ENCODE measurements around the gene SLCO3A1.

The SLCO3A1 gene

DNA sequence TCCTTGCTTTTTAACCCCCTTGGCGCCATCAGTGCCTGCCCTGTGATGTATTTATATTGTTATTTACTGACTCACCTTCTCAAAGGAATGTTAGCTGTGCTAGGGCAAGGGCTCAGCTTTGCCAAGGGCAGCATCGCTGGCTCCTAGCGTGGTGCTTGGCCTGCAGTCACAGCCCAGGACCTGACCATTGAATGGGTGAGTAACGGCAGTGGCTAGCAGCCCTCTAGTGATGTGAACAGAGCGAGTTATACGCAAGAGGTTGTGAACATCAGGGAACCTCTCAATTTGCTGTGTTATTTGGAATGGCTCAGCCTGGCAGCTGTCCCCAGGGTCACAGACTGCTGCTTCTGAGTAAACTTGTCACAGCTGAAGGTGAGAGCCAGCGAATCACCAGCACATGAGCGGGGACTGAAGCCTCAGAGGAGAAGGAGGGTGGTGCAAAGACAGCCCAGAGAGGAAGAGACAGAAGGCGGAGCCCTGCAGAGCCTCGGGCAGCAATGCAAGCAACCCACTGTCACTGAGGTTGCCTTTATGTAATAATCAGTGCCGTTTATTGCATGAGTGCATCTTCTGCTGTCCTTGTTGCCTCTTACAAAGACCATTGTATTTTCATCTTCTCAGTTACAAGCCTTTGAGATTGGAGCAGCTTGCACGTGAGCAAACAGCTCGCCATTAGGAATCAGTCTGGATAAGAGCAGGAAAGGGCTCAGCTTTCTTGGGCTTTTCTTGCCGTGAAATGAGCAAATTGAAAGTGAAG lies 158.3 kb downstream of the SLCO3A1 start:
- no peak for DNase-seq

DNA sequence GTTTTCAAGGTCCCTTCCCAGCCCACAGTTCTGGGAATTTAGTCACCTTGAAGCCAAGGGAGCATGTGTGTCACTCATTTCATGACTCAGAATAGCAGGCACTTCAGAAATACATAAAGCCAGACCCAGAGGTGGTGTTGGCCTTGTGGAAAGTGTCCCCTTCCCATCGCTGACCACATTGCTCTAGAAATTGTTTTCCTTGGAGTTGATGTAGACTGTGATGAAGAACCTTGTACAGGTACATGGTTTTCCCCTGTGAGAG lies 158.8 kb downstream of the SLCO3A1 start:
- DNase-seq = no peak

GRCh38 chr15:92012881-92013280 lies 159.4 kb downstream of the SLCO3A1 start:
- no peak for DNase-seq

GRCh38 chr15:92014281-92015030 lies 160.9 kb downstream of the SLCO3A1 start:
- no peak for DNase-seq

- DNase-seq = no peak
Observed at GRCh38 chr15:92017882-92018534, 164.5 kb downstream of the SLCO3A1 start.

- DNase-seq = no peak
Observed at GRCh38 chr15:92018535-92019239, 165.2 kb downstream of the SLCO3A1 start.

DNA sequence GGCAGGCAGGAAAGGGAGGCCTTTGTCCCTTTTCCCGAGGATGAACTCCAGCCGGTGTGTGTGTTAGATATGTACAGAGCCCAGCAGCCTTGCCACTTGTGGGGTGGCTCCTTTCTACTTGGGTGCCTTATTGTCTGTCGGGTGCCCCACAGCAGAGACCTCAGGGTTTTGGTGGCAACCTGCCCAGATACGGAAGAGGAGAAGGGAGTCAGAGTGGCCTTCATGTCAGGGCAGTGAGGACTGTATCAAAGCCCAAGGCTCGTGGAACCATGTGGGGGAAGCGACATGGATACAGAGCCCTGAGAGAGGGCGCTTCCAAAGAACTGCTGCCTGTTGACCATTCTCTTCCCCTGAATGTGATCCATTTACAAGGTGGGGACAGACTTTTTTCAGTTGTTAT lies 166.2 kb downstream of the SLCO3A1 start:
- DNase-seq = no peak

DNA sequence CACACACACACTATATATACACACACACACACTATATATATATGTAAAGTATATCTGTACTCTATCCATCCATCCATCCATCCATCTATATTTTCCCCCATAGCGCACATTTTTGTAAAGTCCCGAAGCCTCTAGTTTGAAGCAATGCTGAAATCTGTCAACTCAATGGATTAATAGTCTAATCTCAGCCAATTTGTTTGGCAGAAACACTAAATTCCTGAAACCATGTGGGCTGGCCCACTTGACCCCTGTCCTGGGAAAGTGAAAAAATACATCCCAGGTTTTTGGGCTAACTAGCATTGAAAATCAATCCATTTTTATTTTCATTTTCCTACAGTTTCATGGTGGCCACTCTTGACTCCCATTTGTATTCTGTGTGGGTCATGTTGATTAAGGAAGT lies 166.7 kb downstream of the SLCO3A1 start:
- no peak for DNase-seq

- DNase-seq = peak; percentile 17
Observed at GRCh38 chr15:92020804-92021203, 167.3 kb downstream of the SLCO3A1 start.

DNA sequence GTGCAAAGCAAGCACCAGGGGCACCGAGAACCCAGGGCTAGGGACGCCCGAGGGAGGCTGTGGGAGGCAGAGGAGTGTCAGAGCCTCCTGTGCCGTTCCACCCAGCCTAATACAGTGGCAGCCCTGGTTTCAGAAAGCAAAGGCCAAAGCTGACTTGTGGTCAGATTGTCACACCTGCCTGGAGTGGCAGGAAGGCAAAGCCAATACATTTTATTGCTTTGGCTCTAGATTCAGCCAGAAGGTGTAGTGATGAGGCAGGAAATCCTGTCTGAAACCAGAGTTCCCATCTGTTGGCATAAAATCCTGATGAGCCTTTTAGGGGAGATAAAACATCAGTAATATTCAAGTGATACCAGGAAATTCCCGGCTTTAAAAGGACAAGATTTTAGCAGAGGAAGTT lies 168.3 kb downstream of the SLCO3A1 start:
- no peak for DNase-seq

- DNase-seq = no peak
Observed at GRCh38 chr15:92023965-92024364, 170.5 kb downstream of the SLCO3A1 start.

GRCh38 chr15:92025706-92026270 lies 172.3 kb downstream of the SLCO3A1 start:
- no peak for DNase-seq

GRCh38 chr15:92028389-92028724 lies 174.8 kb downstream of the SLCO3A1 start:
- DNase-seq = no peak

DNA sequence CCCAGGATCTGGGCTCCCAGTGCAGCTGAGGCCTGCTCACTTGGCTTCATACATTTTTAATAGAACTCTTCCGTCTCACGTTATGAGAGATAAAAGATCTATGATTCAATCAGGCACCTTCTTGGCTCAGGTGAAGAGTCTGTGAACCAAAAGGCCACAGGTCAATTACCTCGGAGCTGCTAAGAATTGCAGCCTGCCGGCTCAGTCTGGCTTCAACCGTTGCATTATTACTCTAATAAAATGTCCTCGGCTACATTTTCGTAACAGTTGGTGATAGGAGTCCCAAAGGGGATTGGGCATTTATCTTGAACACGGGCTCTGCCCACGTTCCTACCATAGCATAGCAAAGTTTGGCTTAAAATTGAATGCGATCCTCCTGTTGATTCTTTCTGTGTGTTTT lies 176.3 kb downstream of the SLCO3A1 start:
- no peak for DNase-seq

DNA sequence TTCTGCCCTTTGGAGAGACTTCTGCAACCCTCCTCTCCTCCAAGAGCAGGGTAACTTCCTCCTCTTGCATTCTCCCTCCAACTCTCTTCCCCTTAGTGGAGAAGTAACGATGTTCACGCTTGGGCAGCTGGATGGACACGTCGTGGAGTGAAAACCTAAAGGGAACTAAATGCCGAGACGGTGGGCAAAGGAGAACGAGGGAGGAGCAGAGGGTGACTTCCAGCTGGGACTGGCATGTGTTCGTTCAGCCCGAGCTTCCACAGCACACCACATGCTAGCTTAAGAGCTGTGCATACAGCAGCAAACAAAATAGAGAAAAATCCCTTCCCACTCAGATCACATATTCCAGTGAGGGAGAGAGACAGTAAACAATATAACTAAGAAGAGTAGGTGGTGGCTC lies 179.8 kb downstream of the SLCO3A1 start:
- no peak for DNase-seq

DNA sequence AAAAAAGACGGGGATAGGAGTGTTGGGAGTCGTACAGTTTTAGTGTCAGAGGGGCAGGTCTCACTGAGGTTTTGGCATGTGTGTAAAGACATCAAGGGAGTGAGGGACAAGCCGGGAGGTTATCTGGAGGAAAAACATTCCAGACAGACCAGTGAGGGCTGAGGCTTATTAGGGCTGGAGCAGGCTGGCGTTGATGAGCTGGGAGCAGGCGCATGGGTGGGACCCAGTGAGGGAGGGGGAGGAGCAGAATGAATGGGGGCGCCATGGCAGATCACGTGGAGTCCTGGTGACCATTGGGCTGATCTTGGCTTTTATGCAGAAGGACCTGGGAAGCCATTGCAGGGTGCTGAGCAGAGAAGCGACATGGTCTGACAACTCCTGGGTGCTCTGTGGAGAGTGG lies 180.2 kb downstream of the SLCO3A1 start:
- DNase-seq = no peak

DNA sequence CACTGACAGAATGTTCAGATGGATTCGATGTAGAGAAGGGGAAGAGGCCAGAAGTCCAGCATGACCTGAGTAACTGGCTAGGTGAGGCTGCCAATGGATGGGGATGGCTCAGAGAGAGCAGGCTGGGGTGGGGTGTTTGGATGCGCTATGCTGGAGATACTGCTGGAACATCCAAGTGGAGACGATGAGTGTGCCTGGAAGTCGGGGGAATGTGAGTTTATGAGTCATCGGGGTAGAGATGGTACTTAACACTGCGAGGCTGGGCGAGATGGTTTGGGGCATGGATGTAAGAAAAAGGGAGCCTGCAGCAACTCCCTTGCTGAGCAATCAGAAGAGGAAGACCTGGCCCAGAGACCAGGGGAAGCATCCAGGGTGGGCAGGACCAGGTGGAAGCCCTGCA lies 180.7 kb downstream of the SLCO3A1 start:
- DNase-seq = no peak

- no peak for DNase-seq
Observed at GRCh38 chr15:92035551-92035950, 182.0 kb downstream of the SLCO3A1 start.

DNA sequence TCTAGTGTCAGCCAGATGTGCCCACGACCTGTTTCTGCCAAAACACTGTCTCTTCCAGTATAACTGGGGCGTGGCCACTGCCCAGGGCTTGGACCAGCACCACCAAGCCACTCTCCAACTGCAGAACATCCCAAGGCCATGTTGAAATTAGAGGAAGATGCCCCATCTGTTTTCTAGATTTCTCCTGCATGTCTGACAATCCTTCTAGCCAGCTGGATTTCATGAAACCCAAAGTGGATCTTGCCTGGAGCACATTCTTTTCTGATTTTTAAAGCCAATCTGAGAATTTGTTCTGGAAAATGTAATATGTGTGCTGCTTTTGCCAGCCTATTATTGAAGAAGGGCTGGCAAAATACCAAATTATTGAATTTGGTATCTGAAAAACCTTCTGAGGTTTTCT lies 182.5 kb downstream of the SLCO3A1 start:
- DNase-seq = no peak

GRCh38 chr15:92037491-92037890 lies 184.0 kb downstream of the SLCO3A1 start:
- no peak for DNase-seq

DNA sequence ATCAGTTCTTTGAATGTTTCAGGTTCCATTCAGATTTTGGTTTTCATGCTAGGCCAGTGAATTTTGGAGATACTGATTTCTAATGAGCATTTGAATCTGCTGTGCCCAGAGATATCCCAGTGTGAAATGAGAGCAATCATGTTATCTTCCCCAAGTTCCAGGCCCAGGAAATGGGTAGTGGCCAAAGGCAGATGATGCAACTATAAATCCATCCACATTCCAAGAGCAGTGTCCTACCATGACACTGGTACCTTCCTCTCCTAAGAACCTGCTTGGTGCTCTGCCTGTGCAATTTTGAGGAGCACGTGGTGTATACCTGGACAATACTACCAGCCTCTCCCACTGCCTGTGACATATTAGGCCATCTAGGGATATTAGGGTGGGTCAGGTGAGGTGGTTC lies 186.8 kb downstream of the SLCO3A1 start:
- no peak for DNase-seq

- no peak for DNase-seq
Observed at GRCh38 chr15:92041371-92041770, 187.9 kb downstream of the SLCO3A1 start.

GRCh38 chr15:92043283-92043682 lies 189.8 kb downstream of the SLCO3A1 start:
- no peak for DNase-seq
